ENCODE data around the gene THAP8. TPM values are rescaled to one million over a fixed set of nuclear protein-coding genes. Genes with fewer than 3 reads are reported as not detected.

The THAP8 gene, protein sequence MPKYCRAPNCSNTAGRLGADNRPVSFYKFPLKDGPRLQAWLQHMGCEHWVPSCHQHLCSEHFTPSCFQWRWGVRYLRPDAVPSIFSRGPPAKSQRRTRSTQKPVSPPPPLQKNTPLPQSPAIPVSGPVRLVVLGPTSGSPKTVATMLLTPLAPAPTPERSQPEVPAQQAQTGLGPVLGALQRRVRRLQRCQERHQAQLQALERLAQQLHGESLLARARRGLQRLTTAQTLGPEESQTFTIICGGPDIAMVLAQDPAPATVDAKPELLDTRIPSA
- polyA plus RNA-seq (2013): 4.8 and 5.3 TPM in 2 replicates

DNA sequence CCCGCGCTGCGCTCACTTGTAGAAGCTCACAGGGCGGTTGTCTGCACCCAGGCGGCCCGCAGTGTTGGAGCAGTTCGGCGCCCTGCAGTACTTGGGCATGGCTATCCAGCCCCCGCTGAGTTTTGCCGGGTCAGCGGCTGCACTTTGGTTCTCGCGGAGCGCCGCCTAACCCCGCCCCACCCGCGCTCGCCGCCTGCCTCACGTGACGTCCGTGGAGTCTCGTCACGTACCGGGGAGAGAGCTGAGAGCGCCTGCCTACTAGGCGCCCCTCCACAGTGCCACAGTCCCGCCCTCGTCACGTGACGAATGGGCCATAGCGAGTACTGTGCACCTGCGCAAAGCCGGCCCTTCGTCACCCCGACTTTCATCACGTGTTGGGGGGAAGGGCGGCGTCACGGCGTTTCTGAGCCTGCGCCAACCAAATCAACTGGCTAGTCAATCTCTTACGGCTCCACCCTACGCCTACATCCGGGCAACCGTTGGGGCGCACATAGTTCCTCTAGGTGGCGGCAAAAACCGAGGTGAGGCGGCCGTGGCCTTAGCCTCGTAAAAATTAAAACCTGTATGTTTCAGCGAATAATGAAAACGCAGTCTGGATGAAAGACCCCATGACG is at the start of gene THAP8:
TSS of gene THAP8 (minus strand) at position 167 of the 614 bp plus-strand sequence. CDS start at position 99, 68 bp downstream.
- peaks cover 6% of the 10 kb centered on the region for H3K79me2 ChIP-seq (ENCODE audit: control insufficient read depth, insufficient read depth, low read length, poor library complexity)
- H3K14ac ChIP-seq (ENCODE audit: low read length): peak within 1 kb of the TSS; percentile 42
- peak within 1 kb of the TSS; percentile 92 for H3K4me3 ChIP-seq (ENCODE audit: low read depth, low read length)
- peak within 1 kb of the TSS; percentile 50 for H4K12ac ChIP-seq (ENCODE audit: low read depth, low read length)
- no peak within 1 kb of the TSS for H2AK5ac ChIP-seq (ENCODE audit: low read length)
- peak within 1 kb of the TSS; percentile 35 for H3K4ac ChIP-seq (ENCODE audit: low read depth, low read length)
- H3K27me3 ChIP-seq (ENCODE audit: insufficient read depth, low read length): no peaks in the 10 kb centered on the region
- peak within 1 kb of the TSS; percentile 79 for H4K8ac ChIP-seq (ENCODE audit: low read depth, low read length)
- H2BK120ac ChIP-seq (ENCODE audit: insufficient read depth, low read length, poor library complexity): peak within 1 kb of the TSS; percentile 30
- WGBS (ENCODE audit: extremely low coverage, insufficient coverage, insufficient read length): no CpG with 5 or more reads among the region's 56 CpGs
- DNase-seq: peak; percentile 97 to 98
- peaks cover 15% of the 10 kb centered on the region for H3K79me1 ChIP-seq (ENCODE audit: low read length)
- peak within 1 kb of the TSS; percentile 45 for H3K9ac ChIP-seq (ENCODE audit: low read length)
- H2BK12ac ChIP-seq (ENCODE audit: low read length): no peak within 1 kb of the TSS
- no peaks in the 10 kb centered on the region for H3K9me3 ChIP-seq (ENCODE audit: insufficient read depth, low read depth, low read length)
- H3K18ac ChIP-seq (ENCODE audit: low read length): peak within 1 kb of the TSS; percentile 75
- H3K4me2 ChIP-seq (ENCODE audit: low read length): peak within 1 kb of the TSS; percentile 86
- H3K36me3 ChIP-seq (ENCODE audit: control insufficient read depth in 1 of 2, insufficient read depth in 2 of 2, low read length in 2 of 2): peaks cover 3 to 9% of the 10 kb centered on the region in 2 experiments
- peaks cover 0 to 3% of the 10 kb centered on the region in 2 experiments for H3K4me1 ChIP-seq (ENCODE audit: control insufficient read depth in 1 of 2, insufficient read depth in 2 of 2, low read length in 2 of 2)
- peak within 1 kb of the TSS; percentile 85 for H4K91ac ChIP-seq (ENCODE audit: low read depth, low read length)
- H3K27ac ChIP-seq (ENCODE audit: low read depth, low read length): peak within 1 kb of the TSS; percentile 93
- H3K23ac ChIP-seq (ENCODE audit: low read length): no peak within 1 kb of the TSS
- H2BK5ac ChIP-seq (ENCODE audit: low read depth, low read length, poor library complexity): peak within 1 kb of the TSS; percentile 71
- peak within 1 kb of the TSS; percentile 98 for H2AFZ ChIP-seq (ENCODE audit: insufficient read depth, low read length, poor library complexity)

DNA sequence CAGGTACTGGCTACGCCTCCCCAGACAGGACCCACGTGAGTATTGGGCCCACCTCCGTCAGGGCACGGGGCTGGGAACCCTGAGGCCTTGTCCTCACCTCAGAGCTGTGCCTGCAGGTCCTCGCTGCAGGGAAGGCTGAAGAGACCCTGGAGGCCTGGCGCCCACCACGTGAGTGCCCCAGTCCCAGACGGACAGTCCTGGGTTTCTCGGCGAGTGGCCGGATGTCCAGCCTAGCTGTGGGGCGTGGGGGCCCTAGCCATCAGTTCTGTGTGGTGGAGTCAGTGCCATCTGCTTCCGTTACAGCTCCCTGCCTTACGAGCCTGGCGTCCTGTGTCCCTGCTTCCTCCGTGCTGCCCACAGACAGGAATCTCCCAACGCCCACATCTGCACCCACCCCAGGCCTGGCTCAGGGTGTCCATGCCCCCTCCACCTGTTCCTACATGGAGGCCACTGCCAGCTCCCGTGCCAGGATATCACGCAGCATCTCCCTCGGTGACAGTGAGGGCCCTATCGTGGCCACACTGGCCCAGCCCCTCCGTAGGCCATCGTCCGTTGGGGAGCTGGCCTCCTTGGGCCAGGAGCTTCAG is 49.0 kb upstream of the THAP8 start:
- peak overlapping the region; percentile 16 for H3K9ac ChIP-seq (ENCODE audit: low read length)
- peaks cover 63 to 64% of the 10 kb centered on the region in 2 experiments for H3K36me3 ChIP-seq (ENCODE audit: control insufficient read depth in 1 of 2, insufficient read depth in 2 of 2, low read length in 2 of 2)
- H2AK5ac ChIP-seq (ENCODE audit: low read length): no peak overlapping the region
- WGBS (ENCODE audit: extremely low coverage, insufficient coverage, insufficient read length): no CpG with 5 or more reads among the region's 24 CpGs
- H3K9me3 ChIP-seq (ENCODE audit: insufficient read depth, low read depth, low read length): no peaks in the 10 kb centered on the region
- no peak overlapping the region for H3K18ac ChIP-seq (ENCODE audit: low read length)
- no peak for DNase-seq
- H4K91ac ChIP-seq (ENCODE audit: low read depth, low read length): no peak overlapping the region
- H3K4me2 ChIP-seq (ENCODE audit: low read length): no peak overlapping the region
- H2AFZ ChIP-seq (ENCODE audit: insufficient read depth, low read length, poor library complexity): no peak overlapping the region
- no peak overlapping the region for H3K14ac ChIP-seq (ENCODE audit: low read length)
- no peaks in the 10 kb centered on the region for H3K79me1 ChIP-seq (ENCODE audit: low read length)
- H2BK120ac ChIP-seq (ENCODE audit: insufficient read depth, low read length, poor library complexity): no peak overlapping the region
- H2BK12ac ChIP-seq (ENCODE audit: low read length): no peak overlapping the region
- H3K23ac ChIP-seq (ENCODE audit: low read length): no peak overlapping the region
- no peaks in the 10 kb centered on the region for H3K27me3 ChIP-seq (ENCODE audit: insufficient read depth, low read length)
- no peak overlapping the region for H2BK5ac ChIP-seq (ENCODE audit: low read depth, low read length, poor library complexity)
- H3K27ac ChIP-seq (ENCODE audit: low read depth, low read length): no peak overlapping the region
- H3K4ac ChIP-seq (ENCODE audit: low read depth, low read length): no peak overlapping the region
- no peaks in the 10 kb centered on the region for H3K79me2 ChIP-seq (ENCODE audit: control insufficient read depth, insufficient read depth, low read length, poor library complexity)
- peaks cover 0 to 5% of the 10 kb centered on the region in 2 experiments for H3K4me1 ChIP-seq (ENCODE audit: control insufficient read depth in 1 of 2, insufficient read depth in 2 of 2, low read length in 2 of 2)
- no peak overlapping the region for H3K4me3 ChIP-seq (ENCODE audit: low read depth, low read length)
- no peak overlapping the region for H4K8ac ChIP-seq (ENCODE audit: low read depth, low read length)
- no peak overlapping the region for H4K12ac ChIP-seq (ENCODE audit: low read depth, low read length)

DNA sequence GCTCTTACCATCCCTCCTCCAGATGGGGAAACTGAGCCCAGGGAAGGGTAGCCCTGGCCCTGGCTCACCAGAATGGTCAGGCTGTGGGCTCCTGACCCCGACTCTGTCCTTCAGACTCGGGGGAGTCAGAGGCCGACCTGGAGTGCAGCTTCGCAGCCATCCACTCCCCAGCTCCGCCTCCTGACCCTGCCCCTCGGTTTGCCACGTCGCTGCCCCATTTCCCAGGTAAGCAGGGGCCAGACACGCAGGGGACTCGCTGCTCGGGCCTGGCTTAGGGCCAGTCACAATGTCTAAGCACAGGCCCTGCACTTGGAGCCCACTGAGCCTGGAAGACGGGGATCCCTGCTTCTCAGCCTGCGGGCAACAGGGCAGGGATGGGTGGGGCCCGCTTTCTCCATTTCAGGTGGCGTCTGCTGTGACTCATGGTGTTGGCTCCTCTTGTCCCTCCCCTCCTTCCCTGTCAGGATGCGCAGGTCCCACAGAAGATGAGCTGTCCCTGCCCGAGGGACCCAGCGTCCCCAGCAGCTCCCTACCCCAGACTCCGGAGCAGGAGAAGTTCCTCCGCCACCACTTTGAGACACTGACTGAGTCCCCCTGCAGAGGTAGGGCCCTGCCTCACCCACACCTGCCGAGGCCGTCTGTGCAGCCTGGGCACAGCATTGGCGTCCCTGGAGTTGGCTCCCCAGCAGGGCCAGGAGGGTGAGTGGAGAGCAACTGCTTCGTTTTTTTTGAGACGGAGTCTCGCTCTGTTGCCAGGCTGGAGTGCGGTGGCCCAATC is 47.7 kb upstream of the THAP8 start:
- Histone ChIP-seq H3K36me3 (ENCODE audit: control insufficient read depth in 1 of 2, insufficient read depth in 2 of 2, low read length in 2 of 2) (peaks cover 64 to 67% of the 10 kb centered on the region in 2 experiments), H3K18ac (ENCODE audit: low read length) (no peak overlapping the region), H3K27me3 (ENCODE audit: insufficient read depth, low read length) (no peaks in the 10 kb centered on the region), H3K4ac (ENCODE audit: low read depth, low read length) (no peak overlapping the region), H2BK5ac (ENCODE audit: low read depth, low read length, poor library complexity) (no peak overlapping the region), H3K4me2 (ENCODE audit: low read length) (no peak overlapping the region), H3K4me3 (ENCODE audit: low read depth, low read length) (no peak overlapping the region), H4K8ac (ENCODE audit: low read depth, low read length) (no peak overlapping the region), H3K27ac (ENCODE audit: low read depth, low read length) (no peak overlapping the region), H3K9me3 (ENCODE audit: insufficient read depth, low read depth, low read length) (no peaks in the 10 kb centered on the region), H2BK120ac (ENCODE audit: insufficient read depth, low read length, poor library complexity) (no peak overlapping the region), H3K79me1 (ENCODE audit: low read length) (no peaks in the 10 kb centered on the region), H4K12ac (ENCODE audit: low read depth, low read length) (no peak overlapping the region), H3K4me1 (ENCODE audit: control insufficient read depth in 1 of 2, insufficient read depth in 2 of 2, low read length in 2 of 2) (peaks cover 0 to 5% of the 10 kb centered on the region in 2 experiments), H3K23ac (ENCODE audit: low read length) (no peak overlapping the region), H3K14ac (ENCODE audit: low read length) (no peak overlapping the region), H2BK12ac (ENCODE audit: low read length) (no peak overlapping the region), H4K91ac (ENCODE audit: low read depth, low read length) (no peak overlapping the region), H2AK5ac (ENCODE audit: low read length) (no peak overlapping the region), H3K79me2 (ENCODE audit: control insufficient read depth, insufficient read depth, low read length, poor library complexity) (no peaks in the 10 kb centered on the region), H3K9ac (ENCODE audit: low read length) (no peak overlapping the region), H2AFZ (ENCODE audit: insufficient read depth, low read length, poor library complexity) (no peak overlapping the region)
- peak in 1 of 2 donors; percentile 23 for DNase-seq
- no CpG with 5 or more reads among the region's 27 CpGs for WGBS (ENCODE audit: extremely low coverage, insufficient coverage, insufficient read length)

DNA sequence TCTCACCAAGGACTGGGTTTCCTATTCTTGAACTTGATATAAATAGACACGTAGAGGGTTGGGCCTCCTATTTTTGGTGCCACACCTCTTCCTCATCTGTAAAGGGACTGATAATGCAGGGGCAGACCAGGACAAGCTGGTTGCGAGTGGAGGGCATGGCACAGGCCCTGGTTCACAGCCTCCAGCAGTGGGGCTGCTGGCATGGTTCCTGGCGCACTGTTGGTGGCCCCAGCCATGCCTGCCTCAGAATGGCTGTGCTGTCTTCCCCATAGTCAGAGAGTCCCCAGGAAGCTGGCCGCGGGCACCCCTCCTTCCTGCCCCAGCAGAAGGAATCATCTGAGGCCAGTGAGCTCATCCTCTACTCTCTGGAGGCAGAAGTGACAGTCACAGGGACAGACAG is 46.4 kb upstream of the THAP8 start:
- H3K23ac ChIP-seq (ENCODE audit: low read length): no peak overlapping the region
- no peaks in the 10 kb centered on the region for H3K9me3 ChIP-seq (ENCODE audit: insufficient read depth, low read depth, low read length)
- H4K12ac ChIP-seq (ENCODE audit: low read depth, low read length): no peak overlapping the region
- no peak overlapping the region for H2BK12ac ChIP-seq (ENCODE audit: low read length)
- H4K91ac ChIP-seq (ENCODE audit: low read depth, low read length): no peak overlapping the region
- H3K9ac ChIP-seq (ENCODE audit: low read length): no peak overlapping the region
- peaks cover 61 to 65% of the 10 kb centered on the region in 2 experiments for H3K36me3 ChIP-seq (ENCODE audit: control insufficient read depth in 1 of 2, insufficient read depth in 2 of 2, low read length in 2 of 2)
- no peak overlapping the region for H2BK120ac ChIP-seq (ENCODE audit: insufficient read depth, low read length, poor library complexity)
- peaks cover 0 to 5% of the 10 kb centered on the region in 2 experiments for H3K4me1 ChIP-seq (ENCODE audit: control insufficient read depth in 1 of 2, insufficient read depth in 2 of 2, low read length in 2 of 2)
- H3K4me3 ChIP-seq (ENCODE audit: low read depth, low read length): no peak overlapping the region
- no peak overlapping the region for H2BK5ac ChIP-seq (ENCODE audit: low read depth, low read length, poor library complexity)
- no peak for DNase-seq
- no peak overlapping the region for H4K8ac ChIP-seq (ENCODE audit: low read depth, low read length)
- H3K27me3 ChIP-seq (ENCODE audit: insufficient read depth, low read length): no peaks in the 10 kb centered on the region
- H3K27ac ChIP-seq (ENCODE audit: low read depth, low read length): no peak overlapping the region
- no peak overlapping the region for H3K4ac ChIP-seq (ENCODE audit: low read depth, low read length)
- no peak overlapping the region for H3K14ac ChIP-seq (ENCODE audit: low read length)
- no peak overlapping the region for H2AFZ ChIP-seq (ENCODE audit: insufficient read depth, low read length, poor library complexity)
- H3K79me1 ChIP-seq (ENCODE audit: low read length): no peaks in the 10 kb centered on the region
- WGBS (ENCODE audit: extremely low coverage, insufficient coverage, insufficient read length): no CpG with 5 or more reads among the region's 5 CpGs
- no peak overlapping the region for H2AK5ac ChIP-seq (ENCODE audit: low read length)
- H3K79me2 ChIP-seq (ENCODE audit: control insufficient read depth, insufficient read depth, low read length, poor library complexity): no peaks in the 10 kb centered on the region
- no peak overlapping the region for H3K18ac ChIP-seq (ENCODE audit: low read length)
- no peak overlapping the region for H3K4me2 ChIP-seq (ENCODE audit: low read length)

Measured in trophoblast cell (in vitro differentiated cells and primary cell).